Measurements from ENCODE around the gene CKLF.

GRCh38 chr16:66548868-66549267 lies 3.5 kb upstream of the CKLF start:
- TF ChIP-seq FOXP1 (CRISPR knock-in tag; IDR thresholded peaks at IDR 0.05; ENCODE audit: borderline replicate concordance) (no peak), CTCF (IDR thresholded peaks at IDR 0.05) (no peak), USF2 (CRISPR knock-in tag; IDR thresholded peaks at IDR 0.05) (no peak), SMAD3 (CRISPR knock-in tag; IDR thresholded peaks at IDR 0.05; ENCODE audit: borderline replicate concordance) (no peak), E2F1 (CRISPR knock-in tag; IDR thresholded peaks at IDR 0.05) (no peak), TP53 (CRISPR knock-in tag; IDR thresholded peaks at IDR 0.05) (no peak), CBFB (CRISPR knock-in tag; IDR thresholded peaks at IDR 0.05; ENCODE audit: low read depth) (no peak), PREB (CRISPR knock-in tag; IDR thresholded peaks at IDR 0.05; ENCODE audit: borderline replicate concordance) (no peak), PRDM15 (CRISPR knock-in tag; IDR thresholded peaks at IDR 0.05) (no peak), CREB1 (CRISPR knock-in tag; IDR thresholded peaks at IDR 0.05) (no peak), ZSCAN18 (CRISPR knock-in tag; IDR thresholded peaks at IDR 0.05) (no peak)
- TF ChIP-seq, protein P1, sequence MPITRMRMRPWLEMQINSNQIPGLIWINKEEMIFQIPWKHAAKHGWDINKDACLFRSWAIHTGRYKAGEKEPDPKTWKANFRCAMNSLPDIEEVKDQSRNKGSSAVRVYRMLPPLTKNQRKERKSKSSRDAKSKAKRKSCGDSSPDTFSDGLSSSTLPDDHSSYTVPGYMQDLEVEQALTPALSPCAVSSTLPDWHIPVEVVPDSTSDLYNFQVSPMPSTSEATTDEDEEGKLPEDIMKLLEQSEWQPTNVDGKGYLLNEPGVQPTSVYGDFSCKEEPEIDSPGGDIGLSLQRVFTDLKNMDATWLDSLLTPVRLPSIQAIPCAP (CRISPR knock-in tag; IDR thresholded peaks at IDR 0.05), result no peak
- TF ChIP-seq, protein P2, sequence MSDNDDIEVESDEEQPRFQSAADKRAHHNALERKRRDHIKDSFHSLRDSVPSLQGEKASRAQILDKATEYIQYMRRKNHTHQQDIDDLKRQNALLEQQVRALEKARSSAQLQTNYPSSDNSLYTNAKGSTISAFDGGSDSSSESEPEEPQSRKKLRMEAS (CRISPR knock-in tag; IDR thresholded peaks at IDR 0.05), result no peak

All from WTC11 (cell line).